BLaER1 treated with 17β-estradiol and CSF1 and Interleukin-3, amounts not matched to agents 10 nM and 100 nM (cell line): ENCODE data around the gene CALM3.

Experiments
- H3K27ac ChIP-seq, 11 experiments: shearing (Covaris generic); formaldehyde crosslinking; 2 replicates each; pipeline ENCODE4 v1.8.1; 2022
- H3K27me3 ChIP-seq, 11 experiments: shearing (Covaris generic); formaldehyde crosslinking; 2 replicates each; pipeline ENCODE4 v1.8.1; 2022
- H3K36me3 ChIP-seq, 11 experiments: shearing (Covaris generic); formaldehyde crosslinking; 2 replicates each; pipeline ENCODE4 v1.8.1; 2022
- H3K4me1 ChIP-seq, 10 experiments: shearing (Covaris generic); formaldehyde crosslinking; 2 replicates each; pipeline ENCODE4 v1.8.1; 2022
- H3K4me2 ChIP-seq, 11 experiments: shearing (Covaris generic); formaldehyde crosslinking; 2 replicates each; pipeline ENCODE4 v1.8.1; 2022
- H3K4me3 ChIP-seq, 10 experiments: shearing (Covaris generic); formaldehyde crosslinking; 2 replicates each; pipeline ENCODE4 v1.8.1; 2022
- H3K9ac ChIP-seq, 11 experiments: shearing (Covaris generic); formaldehyde crosslinking; 2 replicates each; pipeline ENCODE4 v1.8.1; 2022
- H3K9me3 ChIP-seq, 11 experiments: shearing (Covaris generic); formaldehyde crosslinking; replicated peaks in 1 of 11; 2 replicates each; pipeline ENCODE4 v1.8.1; 2022
- H4K20me1 ChIP-seq, 11 experiments: shearing (Covaris generic); formaldehyde crosslinking; 2 replicates each; pipeline ENCODE4 v1.8.1; 2022
- Cebpa-rat ChIP-seq, 11 experiments: shearing (Covaris generic); IDR thresholded peaks; 2 replicates each; pipeline ENCODE4 v1.8.1; 2022

Gene CALM3

DNA sequence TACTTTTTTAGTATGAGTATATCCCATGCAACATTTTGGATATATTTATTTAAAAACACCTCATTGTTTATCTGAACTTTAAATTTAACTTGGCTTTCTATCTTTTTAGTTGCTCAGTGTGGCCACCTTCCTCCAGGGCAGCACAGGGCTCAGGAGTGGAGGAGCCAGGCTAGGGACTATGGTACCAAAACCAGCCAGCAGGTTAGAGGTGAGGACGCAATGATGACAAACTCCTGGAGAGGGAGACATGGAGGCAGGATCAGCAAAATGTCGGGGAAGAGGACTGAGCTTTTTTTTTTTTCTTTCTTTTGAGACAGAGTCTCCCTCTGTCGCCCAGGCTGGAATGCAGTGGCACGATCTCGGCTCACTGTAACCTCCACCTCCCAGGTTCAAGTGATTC, 29.6 kb upstream of the CALM3 start:
- H3K9me3 ChIP-seq: peaks cover 4 to 11% (median 7%) of the 10 kb centered on the region in 11 experiments; a peak in 20 of 22 replicates
- H3K4me3 ChIP-seq: no peak overlapping the region
- TF ChIP-seq Cebpa-rat (IDR thresholded peaks at IDR 0.05): no peak
- H3K36me3 ChIP-seq: no peaks in the 10 kb centered on the region
- no peaks in the 10 kb centered on the region for H4K20me1 ChIP-seq
- no peaks in the 10 kb centered on the region for H3K27me3 ChIP-seq
- H3K4me2 ChIP-seq: no peak overlapping the region
- peaks cover 22 to 39% (median 25%) of the 10 kb centered on the region in 10 experiments for H3K4me1 ChIP-seq
- H3K9ac ChIP-seq: no peak overlapping the region
- H3K27ac ChIP-seq: no peak overlapping the region

DNA sequence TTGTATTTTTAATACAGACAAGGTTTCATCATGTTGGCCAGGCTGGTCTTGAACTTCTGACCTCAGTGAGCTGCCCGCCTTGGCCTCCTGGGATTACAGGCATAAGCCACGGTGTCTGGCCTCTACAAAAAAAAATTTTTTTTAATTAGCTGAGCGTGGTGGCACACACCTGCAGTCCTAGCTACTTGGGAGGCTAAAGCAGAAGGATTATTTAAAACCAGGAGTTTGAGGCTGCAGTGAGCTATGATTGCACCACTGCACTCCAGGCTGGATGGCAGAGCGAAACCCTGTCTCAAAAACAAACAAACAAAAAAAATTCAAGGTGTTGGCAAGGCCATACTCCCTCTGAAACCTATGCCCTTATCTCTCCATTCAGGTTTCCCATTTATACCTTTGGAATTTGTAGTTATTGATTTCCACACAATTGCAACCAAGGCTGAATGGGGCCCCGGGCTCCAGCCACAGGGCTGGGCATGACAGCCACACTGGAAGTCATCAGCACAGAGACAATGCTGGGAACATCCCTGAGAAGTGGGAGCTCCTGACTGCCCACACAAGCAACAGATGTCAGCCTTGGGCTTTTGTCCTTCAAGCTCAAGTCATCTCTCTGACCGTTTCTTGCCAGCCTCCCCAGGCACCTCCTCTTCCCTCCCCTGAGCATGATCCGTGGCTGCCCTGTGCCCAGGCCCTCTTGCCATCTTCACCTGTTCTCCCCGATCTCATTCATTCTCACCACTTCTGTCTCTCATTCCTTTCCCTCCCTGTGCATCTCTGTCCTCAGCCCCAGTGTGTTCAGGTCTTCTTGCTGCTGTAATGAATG, 27.2 kb upstream of the CALM3 start:
- TF ChIP-seq Cebpa-rat (IDR thresholded peaks at IDR 0.05): no peak
- H3K36me3 ChIP-seq: 0 out of 22 replicates have a peak, but pooled peaks cover 0 to 2% (median 0%) of the 10 kb centered on the region in 11 experiments
- H3K27me3 ChIP-seq: no peaks in the 10 kb centered on the region
- H3K9me3 ChIP-seq: peaks cover 8 to 25% (median 21%) of the 10 kb centered on the region in 11 experiments; a peak in 20 of 22 replicates
- H3K4me2 ChIP-seq: peak overlapping the region; percentile 1 to 61 (median 52); a peak in 21 of 22 replicates
- no peak overlapping the region for H3K4me3 ChIP-seq
- no peak overlapping the region for H3K27ac ChIP-seq
- H4K20me1 ChIP-seq: no peaks in the 10 kb centered on the region
- peaks cover 35 to 41% (median 38%) of the 10 kb centered on the region in 10 experiments for H3K4me1 ChIP-seq
- H3K9ac ChIP-seq: peak overlapping the region in 2 of 11 experiments; percentile 29 to 30; a peak in 1 of 22 replicates

DNA sequence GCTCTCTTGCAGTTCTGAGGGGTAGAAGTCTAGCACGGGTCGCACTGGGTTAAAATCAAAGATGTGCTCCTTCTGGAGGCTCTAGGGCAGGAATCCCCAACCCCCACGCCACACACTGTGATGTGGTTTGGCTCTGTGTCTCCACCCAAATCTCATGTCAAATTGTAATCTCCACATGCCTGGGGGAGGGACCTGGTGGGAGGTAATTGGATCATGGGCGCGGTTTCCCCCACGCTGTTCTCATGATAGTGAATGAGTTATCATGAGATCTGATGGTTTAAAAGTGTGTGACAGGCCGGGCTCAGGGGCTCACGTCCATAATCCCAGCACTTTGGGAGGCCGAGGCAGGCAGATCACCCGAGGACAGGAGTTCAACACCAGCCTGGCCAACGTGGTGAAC, 26.6 kb upstream of the CALM3 start:
- H3K4me2 ChIP-seq: peak overlapping the region; percentile 1 to 61 (median 52); a peak in 21 of 22 replicates
- H4K20me1 ChIP-seq: no peaks in the 10 kb centered on the region
- peak overlapping the region in 3 of 11 experiments; percentile 2 to 30 (median 29); a peak in 1 of 22 replicates for H3K9ac ChIP-seq
- no peak overlapping the region for H3K4me3 ChIP-seq
- no peaks in the 10 kb centered on the region for H3K27me3 ChIP-seq
- no peak for TF ChIP-seq Cebpa-rat (IDR thresholded peaks at IDR 0.05)
- 0 out of 22 replicates have a peak, but pooled peaks cover 0 to 2% (median 0%) of the 10 kb centered on the region in 11 experiments for H3K36me3 ChIP-seq
- H3K4me1 ChIP-seq: peaks cover 35 to 41% (median 38%) of the 10 kb centered on the region in 10 experiments
- no peak overlapping the region for H3K27ac ChIP-seq
- peaks cover 8 to 25% (median 21%) of the 10 kb centered on the region in 11 experiments; a peak in 20 of 22 replicates for H3K9me3 ChIP-seq

DNA sequence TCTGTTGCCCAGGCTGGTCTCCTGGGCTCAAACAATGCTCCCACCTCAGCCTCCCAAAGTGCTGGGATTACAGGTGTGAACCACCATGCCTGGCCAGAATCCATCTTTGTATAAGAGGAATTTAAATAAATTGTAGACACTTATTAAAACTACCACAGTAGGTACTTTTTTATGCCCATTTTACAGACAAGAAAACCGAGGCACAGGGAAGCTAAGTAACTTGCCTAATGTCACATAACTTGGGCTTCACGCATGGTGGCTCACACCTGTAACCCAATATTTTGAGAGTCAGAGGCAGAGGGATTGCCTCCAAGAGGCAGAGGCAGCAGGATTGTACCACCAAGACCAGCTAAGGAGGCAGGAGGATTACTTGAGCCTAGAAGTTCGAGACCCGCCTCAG, 22.7 kb upstream of the CALM3 start:
- Histone ChIP-seq H3K9me3 (peaks cover 13 to 25% (median 21%) of the 10 kb centered on the region in 11 experiments; a peak in 20 of 22 replicates), H3K27me3 (no peaks in the 10 kb centered on the region), H3K36me3 (0 out of 22 replicates have a peak, but pooled peaks cover 0 to 2% (median 0%) of the 10 kb centered on the region in 11 experiments), H3K4me1 (peaks cover 35 to 41% (median 37%) of the 10 kb centered on the region in 10 experiments), H4K20me1 (no peaks in the 10 kb centered on the region), H3K4me3 (no peak overlapping the region), H3K4me2 (no peak overlapping the region), H3K9ac (no peak overlapping the region), H3K27ac (no peak overlapping the region)
- TF ChIP-seq Cebpa-rat (IDR thresholded peaks at IDR 0.05): no peak

DNA sequence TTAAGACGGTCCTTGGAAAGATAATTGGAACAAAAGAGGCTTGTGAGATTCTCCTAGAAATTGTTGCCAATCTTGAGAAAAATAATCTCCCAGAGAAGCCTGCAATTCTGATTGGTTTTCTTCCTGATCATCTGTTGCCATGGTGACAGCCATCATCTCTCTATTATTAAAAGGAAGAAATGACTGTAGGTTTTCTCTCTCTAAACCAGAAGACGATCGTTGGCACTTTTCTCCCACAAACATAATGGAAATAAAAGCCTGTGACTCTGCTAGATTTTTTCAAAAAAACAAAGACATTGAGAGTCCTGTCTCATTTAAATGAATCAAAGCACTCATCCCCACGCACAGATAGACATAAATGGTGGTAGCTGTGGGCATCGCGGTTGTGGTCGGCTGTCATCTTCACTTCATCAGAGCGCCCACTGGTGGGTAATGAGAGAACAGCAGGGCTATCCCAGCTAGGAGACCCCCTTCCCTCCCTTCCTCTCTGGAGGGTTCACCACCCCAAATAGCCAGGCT, 21.7 kb upstream of the CALM3 start:
- H4K20me1 ChIP-seq: no peaks in the 10 kb centered on the region
- no peak overlapping the region for H3K27ac ChIP-seq
- H3K4me1 ChIP-seq: peaks cover 27 to 36% (median 30%) of the 10 kb centered on the region in 10 experiments
- no peak overlapping the region for H3K4me3 ChIP-seq
- no peaks in the 10 kb centered on the region for H3K27me3 ChIP-seq
- H3K9ac ChIP-seq: no peak overlapping the region
- no peak for TF ChIP-seq Cebpa-rat (IDR thresholded peaks at IDR 0.05)
- H3K36me3 ChIP-seq: 0 out of 22 replicates have a peak, but pooled peaks cover 0 to 2% (median 0%) of the 10 kb centered on the region in 11 experiments
- H3K4me2 ChIP-seq: no peak overlapping the region
- peaks cover 13 to 25% (median 21%) of the 10 kb centered on the region in 11 experiments; a peak in 20 of 22 replicates for H3K9me3 ChIP-seq

DNA sequence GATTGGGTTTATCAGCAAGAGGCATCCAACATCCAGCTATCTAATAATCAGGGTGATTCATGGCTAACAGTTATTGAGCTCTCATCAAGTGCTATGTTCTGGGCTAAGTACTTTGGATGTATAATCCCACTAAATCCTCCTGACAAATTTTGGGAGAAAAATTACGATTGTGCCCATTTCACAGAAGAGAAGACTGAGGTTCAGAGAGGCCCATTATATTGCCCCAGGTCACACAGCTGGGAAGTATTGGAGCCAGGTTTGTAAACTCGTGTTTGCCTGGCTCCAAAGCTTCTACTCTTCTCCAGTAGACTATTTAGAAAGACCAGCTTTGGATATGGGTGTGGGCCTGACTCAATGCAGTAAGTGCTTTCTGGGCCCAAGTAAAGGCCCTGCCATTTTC, 20.9 kb upstream of the CALM3 start:
- 0 out of 22 replicates have a peak, but pooled peaks cover 0 to 2% (median 0%) of the 10 kb centered on the region in 11 experiments for H3K36me3 ChIP-seq
- no peak overlapping the region for H3K4me3 ChIP-seq
- no peaks in the 10 kb centered on the region for H3K27me3 ChIP-seq
- H3K9ac ChIP-seq: no peak overlapping the region
- peaks cover 21 to 32% (median 24%) of the 10 kb centered on the region in 10 experiments for H3K4me1 ChIP-seq
- H3K9me3 ChIP-seq: peaks cover 13 to 25% (median 21%) of the 10 kb centered on the region in 11 experiments; a peak in 20 of 22 replicates
- no peak overlapping the region for H3K27ac ChIP-seq
- no peaks in the 10 kb centered on the region for H4K20me1 ChIP-seq
- no peak for TF ChIP-seq Cebpa-rat (IDR thresholded peaks at IDR 0.05)
- no peak overlapping the region for H3K4me2 ChIP-seq

DNA sequence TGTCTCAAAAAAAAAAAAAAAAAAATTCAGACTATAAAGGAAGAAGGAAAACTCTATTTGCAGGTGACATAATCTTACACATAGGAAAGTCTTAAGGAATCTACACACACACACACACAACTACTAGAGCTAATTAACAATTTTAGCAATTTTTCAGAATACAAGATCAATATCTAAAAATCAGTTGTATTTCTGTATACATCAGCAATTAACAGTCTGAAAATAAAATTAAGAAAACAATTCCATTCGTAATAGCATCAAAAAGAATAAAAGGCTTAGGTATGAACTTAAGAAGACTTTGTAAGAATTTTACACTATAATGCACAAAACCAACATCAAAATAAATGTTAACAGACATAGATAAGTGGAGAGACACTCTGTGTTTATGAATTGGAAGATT, 15.6 kb upstream of the CALM3 start:
- H3K27me3 ChIP-seq: no peaks in the 10 kb centered on the region
- no peak overlapping the region for H3K4me3 ChIP-seq
- H3K9me3 ChIP-seq: peaks cover 0 to 7% (median 0%) of the 10 kb centered on the region in 11 experiments; a peak in 2 of 22 replicates
- no peaks in the 10 kb centered on the region for H4K20me1 ChIP-seq
- H3K36me3 ChIP-seq: no peaks in the 10 kb centered on the region
- no peak overlapping the region for H3K9ac ChIP-seq
- H3K4me2 ChIP-seq: peak overlapping the region in 2 of 11 experiments; percentile 70 to 72; a peak in 3 of 22 replicates
- peaks cover 0 to 23% (median 0%) of the 10 kb centered on the region in 10 experiments; a peak in 4 of 20 replicates for H3K4me1 ChIP-seq
- no peak for TF ChIP-seq Cebpa-rat (IDR thresholded peaks at IDR 0.05)
- H3K27ac ChIP-seq: no peak overlapping the region; a peak in 1 of 22 replicates

DNA sequence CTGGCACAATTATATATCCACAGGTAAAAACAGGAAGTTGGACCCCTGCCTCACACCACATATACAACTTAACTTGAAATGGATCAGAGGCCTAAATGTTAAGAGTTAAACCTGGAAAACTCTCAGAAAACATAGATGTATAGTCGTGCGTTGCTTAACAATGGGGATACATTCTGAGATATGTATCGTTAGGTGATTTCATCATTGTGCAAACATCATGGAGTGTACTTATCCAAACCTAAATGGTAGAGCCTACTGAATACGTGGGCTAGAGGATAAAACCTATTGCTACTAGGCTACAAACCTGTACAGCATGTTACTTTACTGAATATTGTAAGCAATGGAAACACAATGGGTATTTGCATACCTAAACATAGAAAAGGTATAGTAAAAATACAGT, 14.8 kb upstream of the CALM3 start:
- H3K4me3 ChIP-seq: no peak overlapping the region
- no peaks in the 10 kb centered on the region for H3K36me3 ChIP-seq
- no peak for TF ChIP-seq Cebpa-rat (IDR thresholded peaks at IDR 0.05)
- no peak overlapping the region; a peak in 1 of 22 replicates for H3K27ac ChIP-seq
- H3K4me1 ChIP-seq: peaks cover 0 to 29% (median 0%) of the 10 kb centered on the region in 10 experiments; a peak in 5 of 20 replicates
- H3K9me3 ChIP-seq: peaks cover 0 to 6% (median 0%) of the 10 kb centered on the region in 11 experiments; a peak in 4 of 22 replicates
- H3K9ac ChIP-seq: no peak overlapping the region
- H3K27me3 ChIP-seq: no peaks in the 10 kb centered on the region
- no peaks in the 10 kb centered on the region for H4K20me1 ChIP-seq
- peak overlapping the region in 2 of 11 experiments; percentile 70 to 72; a peak in 4 of 22 replicates for H3K4me2 ChIP-seq

DNA sequence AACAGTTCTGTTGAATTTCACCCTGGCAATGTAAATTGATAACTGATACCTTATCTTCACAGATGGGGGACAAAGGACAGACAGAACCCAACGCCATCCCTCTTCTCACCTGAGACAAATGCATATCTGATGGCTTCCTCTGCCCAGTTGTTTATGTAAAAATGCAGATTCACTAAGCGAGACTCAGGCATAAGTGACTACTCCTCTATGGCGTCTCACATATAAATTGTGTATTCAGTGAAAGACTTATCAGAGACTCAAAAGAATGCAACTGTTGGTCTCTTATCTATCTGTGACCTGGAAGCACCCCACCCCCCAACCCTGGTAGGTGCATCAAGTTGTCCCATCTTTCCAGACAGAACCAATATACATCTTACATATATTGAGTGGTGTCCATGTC, 13.3 kb upstream of the CALM3 start:
- no peaks in the 10 kb centered on the region for H3K27me3 ChIP-seq
- no peaks in the 10 kb centered on the region for H4K20me1 ChIP-seq
- H3K27ac ChIP-seq: no peak overlapping the region
- H3K9me3 ChIP-seq: peaks cover 0 to 6% (median 0%) of the 10 kb centered on the region in 11 experiments; a peak in 3 of 22 replicates
- H3K4me1 ChIP-seq: peaks cover 0 to 45% (median 0%) of the 10 kb centered on the region in 10 experiments; a peak in 6 of 20 replicates
- no peaks in the 10 kb centered on the region for H3K36me3 ChIP-seq
- H3K9ac ChIP-seq: no peak overlapping the region
- no peak overlapping the region for H3K4me3 ChIP-seq
- H3K4me2 ChIP-seq: no peak overlapping the region
- no peak for TF ChIP-seq Cebpa-rat (IDR thresholded peaks at IDR 0.05)
